Eye (tissue), 1 donor: ENCODE data around the gene CD247.
A peak's percentile ranks its signal among the peaks of the same experiment; 100 is the strongest.

Experiments
- DNase-seq: peaks from one replicate; pipeline ENCODE4 v3.0.0-alpha.2; 2015

The CD247 gene

GRCh38 chr1:167457936-167458584 is 60.3 kb downstream of the CD247 start:
- no peak for DNase-seq

- DNase-seq, result no peak
Measured at GRCh38 chr1:167456926-167457325, 61.4 kb downstream of the CD247 start.

DNA sequence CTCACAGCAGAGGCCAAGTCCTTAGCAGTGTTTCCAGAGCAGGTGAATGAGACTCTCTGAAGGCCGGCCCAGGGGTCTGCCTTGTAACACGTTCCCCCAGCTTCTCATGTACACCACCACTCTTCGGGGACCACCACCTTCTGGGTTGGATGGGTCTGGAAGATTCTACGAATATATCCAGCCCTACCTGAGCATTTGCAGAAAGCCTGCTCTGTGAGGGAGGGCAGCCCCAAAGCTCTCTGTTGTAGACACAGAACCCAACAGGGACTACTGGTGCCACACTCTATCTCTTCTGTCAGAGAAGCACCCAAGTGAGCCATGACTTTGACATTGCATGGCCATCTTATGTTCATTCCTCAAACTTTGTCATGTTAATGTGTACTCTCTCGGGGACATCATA is 61.8 kb downstream of the CD247 start:
- no peak for DNase-seq

DNA sequence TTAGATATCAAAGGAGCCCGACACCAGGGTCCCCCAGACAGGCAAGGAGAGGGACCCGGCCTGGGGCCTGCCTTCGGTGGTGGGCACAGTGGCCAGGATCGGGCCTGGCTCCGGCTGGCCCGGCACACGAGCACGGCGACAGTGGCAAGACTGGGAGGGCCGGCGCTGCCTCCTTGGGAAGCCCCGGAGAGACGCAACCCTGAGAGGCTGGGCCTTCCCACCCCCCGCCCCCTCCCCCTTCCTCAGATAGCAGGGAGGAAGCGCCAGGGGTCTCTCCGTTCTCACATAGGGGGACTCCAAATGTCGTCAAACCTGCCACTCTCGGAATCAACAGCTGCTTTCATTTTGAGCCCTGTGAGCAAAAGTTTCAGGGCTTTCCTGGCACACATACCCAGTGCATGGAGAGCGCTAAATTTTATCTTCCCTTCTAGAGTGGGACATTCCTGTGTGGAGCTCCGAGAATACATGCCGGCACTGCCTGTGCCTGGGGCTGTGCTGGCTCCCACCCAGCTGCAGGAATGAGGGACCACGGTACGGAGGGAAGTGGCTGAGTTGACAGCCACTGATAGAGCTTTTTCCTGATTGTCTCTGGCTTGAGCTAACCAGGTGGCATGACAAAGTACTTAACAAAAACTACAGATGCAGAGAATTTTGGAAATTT is 62.4 kb downstream of the CD247 start:
- DNase-seq, result no peak

- peak; percentile 87 for DNase-seq
Measured at GRCh38 chr1:167454894-167455785, 63.2 kb downstream of the CD247 start.

- DNase-seq, result peak; percentile 81
Measured at GRCh38 chr1:167454304-167454893, 63.9 kb downstream of the CD247 start.

DNA sequence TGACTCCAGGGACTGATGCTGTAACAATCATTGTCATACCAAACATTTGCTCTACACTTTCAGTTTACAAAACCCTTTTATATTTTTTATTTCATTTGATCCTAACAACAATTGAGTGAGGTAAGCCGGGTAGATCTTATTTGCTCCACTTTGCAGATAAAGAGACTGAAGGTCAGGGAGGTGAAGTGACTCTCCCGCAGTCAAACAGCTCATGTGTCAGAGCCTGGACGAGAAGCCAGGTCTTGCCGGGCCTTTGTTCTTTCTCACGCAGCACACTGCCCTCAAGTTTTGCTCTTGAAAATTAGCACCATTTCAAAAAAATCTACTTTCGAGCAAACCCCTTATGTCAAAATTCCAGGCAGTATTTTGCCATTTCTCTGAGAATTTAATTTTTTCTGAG is 65.2 kb downstream of the CD247 start:
- DNase-seq, result no peak

DNA sequence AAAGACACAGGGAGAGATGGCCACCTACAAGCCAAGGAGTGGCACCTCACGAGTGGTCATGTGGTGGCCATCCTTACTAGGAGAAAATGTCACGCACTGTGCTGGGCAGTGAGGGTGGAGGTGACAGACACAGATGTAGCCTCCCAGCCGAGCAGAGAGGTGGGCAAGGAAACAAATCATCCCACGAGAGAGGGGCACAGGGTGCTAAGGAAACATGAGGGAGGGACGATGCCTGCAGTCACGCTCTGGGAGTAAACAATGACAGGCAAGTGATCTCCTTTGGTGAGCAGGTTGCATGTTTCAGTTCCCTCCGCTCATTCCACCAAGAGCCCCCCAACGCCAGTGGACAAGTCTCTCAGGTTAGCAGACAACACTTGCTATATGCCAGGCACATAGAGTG is 65.8 kb downstream of the CD247 start:
- DNase-seq, result no peak

DNA sequence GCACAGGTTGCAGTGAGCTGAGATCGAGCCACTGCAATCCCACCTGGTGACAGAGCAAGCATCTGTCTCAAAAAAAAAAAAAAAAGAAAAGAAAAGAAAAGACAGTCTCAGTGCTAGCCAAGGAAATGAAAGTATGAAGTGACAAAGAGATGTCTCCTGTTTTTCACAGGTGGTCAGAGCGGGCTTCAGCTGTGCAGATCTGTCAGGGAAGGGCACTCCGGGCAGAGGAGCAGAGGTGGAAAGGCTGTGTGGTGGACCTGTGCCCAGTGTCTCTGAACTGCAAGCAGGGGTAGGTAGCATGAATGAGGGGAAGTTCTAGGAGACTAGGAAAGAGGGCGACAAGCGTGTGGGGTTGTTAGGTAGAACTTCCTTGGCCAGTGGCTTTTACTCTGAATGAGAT is 67.5 kb downstream of the CD247 start:
- DNase-seq, result no peak

DNA sequence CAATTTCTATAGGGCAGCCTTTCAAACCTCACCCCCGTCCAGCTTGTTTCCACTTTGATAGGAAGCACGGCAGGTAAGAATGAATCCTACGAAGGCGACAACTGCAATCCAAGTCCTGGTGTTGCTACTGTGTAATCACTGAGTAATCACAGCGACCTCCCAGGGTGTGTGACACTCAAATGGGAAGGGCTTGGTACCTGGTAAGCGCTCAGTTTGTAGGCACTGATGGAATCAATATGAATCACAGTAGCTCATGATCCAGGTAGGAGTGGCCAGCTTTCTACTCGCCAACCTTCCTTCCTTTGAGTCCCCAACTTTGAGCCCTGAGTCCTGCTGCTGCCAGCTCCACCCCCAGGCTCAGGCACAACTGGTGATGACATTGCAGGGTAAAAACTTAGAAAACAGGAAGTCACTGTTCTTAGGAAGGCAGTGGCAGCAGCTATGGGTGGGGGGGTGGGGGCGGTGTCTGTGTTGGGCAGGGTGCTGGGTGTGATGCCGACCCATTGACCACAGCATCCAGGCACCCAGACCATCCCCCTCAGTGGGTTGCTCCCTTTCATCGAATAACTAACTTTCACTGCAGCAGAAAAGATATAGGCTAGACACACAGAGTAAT is 70.7 kb downstream of the CD247 start:
- DNase-seq, result no peak

DNA sequence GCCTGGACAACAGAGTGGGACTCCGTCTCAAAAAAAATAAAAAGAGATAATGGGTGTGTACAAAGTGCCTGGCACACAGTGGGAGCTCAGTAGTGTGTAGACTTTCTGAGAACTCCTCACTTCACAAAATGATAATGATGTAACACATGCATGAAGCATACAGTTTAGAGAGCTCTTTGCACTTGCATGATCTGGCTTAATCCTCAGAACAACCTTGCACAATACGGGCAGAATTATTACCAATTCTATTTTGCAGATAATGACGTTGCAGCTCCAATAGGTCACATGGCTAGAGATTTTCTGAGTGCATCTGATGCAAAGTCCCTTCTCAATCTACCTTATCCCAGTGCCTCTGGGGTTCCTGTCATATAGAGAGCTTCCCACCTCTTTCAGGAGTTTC is 71.4 kb downstream of the CD247 start:
- DNase-seq, result no peak

GRCh38 chr1:167443757-167444156 is 74.6 kb downstream of the CD247 start:
- no peak for DNase-seq

- no peak for DNase-seq
Measured at GRCh38 chr1:167442854-167443565, 75.3 kb downstream of the CD247 start.

DNA sequence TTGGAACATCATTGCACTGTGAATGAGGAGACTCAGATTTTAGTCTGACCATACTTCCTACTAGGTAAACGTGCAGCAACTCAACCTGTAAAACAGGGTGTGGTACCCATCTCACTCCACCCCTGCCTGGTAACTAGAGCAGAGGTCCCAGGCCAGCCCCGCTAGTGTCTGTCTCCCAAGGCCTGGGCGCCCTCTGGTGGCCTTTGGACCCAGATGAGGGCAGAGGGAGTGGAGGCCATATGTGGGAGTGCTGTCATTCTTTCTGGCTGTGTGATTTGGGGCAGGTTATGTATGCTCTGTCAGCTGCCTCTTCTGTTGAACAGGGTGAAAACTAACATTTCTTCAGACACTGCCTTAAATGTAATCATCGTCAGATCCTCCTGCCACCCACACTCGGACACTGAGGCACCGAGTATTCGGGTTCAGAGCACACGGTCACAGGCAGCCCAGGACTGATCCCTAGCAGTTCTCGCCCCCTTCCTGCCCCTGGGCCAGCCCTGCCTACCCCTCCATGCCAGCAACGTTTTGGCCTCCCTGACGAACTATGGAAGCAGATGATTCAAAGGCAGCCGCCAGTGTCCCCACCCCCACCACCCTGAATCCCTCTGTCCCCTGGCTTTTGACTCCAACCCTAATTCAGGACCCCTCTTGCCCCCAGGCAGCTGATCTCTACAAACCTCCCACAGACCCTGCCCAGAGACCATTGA is 76.0 kb downstream of the CD247 start:
- peak; percentile 90 for DNase-seq

GRCh38 chr1:167441222-167441621 is 77.1 kb downstream of the CD247 start:
- DNase-seq, result no peak

GRCh38 chr1:167440776-167441175 is 77.6 kb downstream of the CD247 start:
- no peak for DNase-seq

GRCh38 chr1:167440345-167440744 is 78.0 kb downstream of the CD247 start:
- no peak for DNase-seq

DNA sequence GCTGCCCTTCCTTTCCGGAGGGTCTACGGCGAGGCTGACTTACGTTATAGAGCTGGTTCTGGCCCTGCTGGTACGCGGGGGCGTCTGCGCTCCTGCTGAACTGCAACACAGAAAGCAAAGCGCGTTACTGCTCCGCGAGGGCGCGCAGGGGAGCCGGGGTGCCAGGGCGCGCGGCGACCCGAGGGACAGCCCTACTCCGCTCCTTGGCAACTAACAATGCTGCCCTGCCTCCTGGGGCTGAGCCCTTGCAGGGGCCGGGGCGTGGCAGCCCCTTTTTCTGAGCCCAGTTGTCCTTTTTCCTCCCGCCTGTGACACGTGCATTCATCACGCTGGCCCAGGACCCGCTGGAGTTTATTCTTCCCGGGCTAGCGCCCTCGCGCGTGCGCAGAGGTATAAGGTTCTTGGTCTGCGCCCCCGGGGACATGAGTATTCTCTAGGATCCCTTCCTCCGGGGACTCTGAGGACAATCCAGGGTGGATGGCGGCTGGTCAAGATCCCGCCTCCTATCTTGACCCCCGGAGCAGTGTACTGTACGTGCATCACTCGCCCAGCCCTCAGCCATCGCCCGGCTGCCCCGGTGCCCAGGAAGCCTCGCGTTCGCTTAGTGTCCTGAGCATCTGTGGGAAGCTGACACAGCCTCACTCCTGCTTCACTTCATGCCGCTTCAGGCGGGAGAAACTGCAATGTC is 78.9 kb downstream of the CD247 start:
- DNase-seq, result peak; percentile 84

GRCh38 chr1:167438171-167439138 is 79.9 kb downstream of the CD247 start:
- no peak for DNase-seq

GRCh38 chr1:167435484-167435883 is 82.8 kb downstream of the CD247 start:
- no peak for DNase-seq
